GM23248 (cell line): ENCODE data around the gene PELO. TPM values are rescaled to one million over a fixed set of nuclear protein-coding genes. Genes with fewer than 3 reads are reported as not detected.

Experiments
- DNase-seq: peaks from one replicate; pipeline ENCODE4 v3.0.0-alpha.2; 2015
- H2AFZ ChIP-seq: fragments of 200-600 bp; sonication (generic); 2 replicates; pipeline ENCODE4 v1.6.1; 2016; ENCODE audit warnings: antibody characterized with exemption
- H3F3A ChIP-seq: fragments of 200-600 bp; sonication (generic); 2 replicates; pipeline ENCODE4 v1.6.1; 2016; ENCODE audit warnings: mild to moderate bottlenecking, antibody characterized with exemption, mixed run types; ENCODE audit not compliant: insufficient read depth
- H3K27ac ChIP-seq: fragments of 200-600 bp; sonication (generic); 2 replicates; pipeline ENCODE4 v1.5.1; 2016; ENCODE audit warnings: mild to moderate bottlenecking
- H3K27me3 ChIP-seq: fragments of 200-600 bp; sonication (generic); replicated peaks from 2 replicates; pipeline ENCODE4 v1.6.1; 2016; ENCODE audit warnings: mild to moderate bottlenecking; ENCODE audit not compliant: insufficient read depth
- H3K36me3 ChIP-seq: fragments of 200-600 bp; sonication (generic); 2 replicates; pipeline ENCODE4 v1.6.1; 2016; ENCODE audit warnings: low read depth, mild to moderate bottlenecking
- H3K4me1 ChIP-seq: fragments of 200-600 bp; sonication (generic); 2 replicates; pipeline ENCODE4 v1.6.1; 2016; ENCODE audit warnings: mild to moderate bottlenecking; ENCODE audit not compliant: insufficient read depth
- H3K4me2 ChIP-seq: fragments of 200-600 bp; sonication (generic); one replicate; pipeline ENCODE4 v1.6.1; 2016; ENCODE audit warnings: mild to moderate bottlenecking; ENCODE audit not compliant: unreplicated experiment
- H3K4me3 ChIP-seq: fragments of 200-600 bp; sonication (generic); 2 replicates; pipeline ENCODE4 v1.5.1; 2016; ENCODE audit warnings: mild to moderate bottlenecking
- H3K79me2 ChIP-seq: fragments of 200-600 bp; sonication (generic); 2 replicates; pipeline ENCODE4 v1.6.1; 2016; ENCODE audit warnings: mild to moderate bottlenecking; ENCODE audit not compliant: insufficient read depth
- H3K9ac ChIP-seq: fragments of 200-600 bp; sonication (generic); 2 replicates; pipeline ENCODE4 v1.6.1; 2016; ENCODE audit warnings: mild to moderate bottlenecking
- H3K9me2 ChIP-seq: fragments of 200-600 bp; sonication (generic); 2 replicates; pipeline ENCODE4 v1.6.1; 2016; ENCODE audit warnings: mixed run types, mild to moderate bottlenecking, moderate library complexity; ENCODE audit not compliant: insufficient read depth
- H3K9me3 ChIP-seq: fragments of 200-600 bp; sonication (generic); one replicate; pipeline ENCODE4 v1.6.1; 2017; ENCODE audit warnings: low read depth
- H4K20me1 ChIP-seq: fragments of 200-600 bp; sonication (generic); 2 replicates; pipeline ENCODE4 v1.6.0; 2016; ENCODE audit not compliant: insufficient read depth
- EZH2 ChIP-seq: fragments of 200-600 bp; sonication (generic); IDR thresholded peaks from 2 replicates; pipeline ENCODE4 v1.6.1; 2018; ENCODE audit warnings: antibody characterized with exemption, mild to moderate bottlenecking; ENCODE audit not compliant: insufficient read depth, poor library complexity, severe bottlenecking
- EZH2phosphoT487 ChIP-seq: fragments of 200-600 bp; sonication (generic); IDR thresholded peaks from 2 replicates; pipeline ENCODE4 v1.6.1; 2018; ENCODE audit warnings: antibody characterized with exemption, moderate library complexity, mild to moderate bottlenecking, low read depth; ENCODE audit not compliant: insufficient read depth
- WGBS, 2 experiments: methylation state at CpG; one replicate each; pipeline ENCODE4 v1.1.6; 2015 to 2017; ENCODE audit warnings: low lambda C conversion rate in 2 of 2, low coverage in 1 of 2; ENCODE audit errors: missing lambda C conversion rate in 2 of 2; 5-methylcytosine and 5-hydroxymethylcytosine counted together
- in situ Hi-C: fragments of 300-500 bp; cut with MboI; formaldehyde crosslinking; loops from 2 replicates; pipeline ENCODE4 v1.15.0; 2020
- polyA plus RNA-seq: library from polyadenylated mRNA; unstranded; fragments of >200 nt; fragmentation: Nextera tagmentation; extraction: Ambion mirVana; gene quantifications from 2 replicates; pipeline ENCODE4 v1.2.1, GENCODE V29; 2016
- total RNA-seq: library from RNA; depleted of rRNA; stranded (reverse); fragments of >200 nt; shearing (Covaris generic); gene quantifications from 2 replicates; pipeline ENCODE4 v1.2.3, GENCODE V29; 2014

The PELO gene
- total and polyA plus RNA-seq, 2 experiments from 2014 or later = 20.4 to 25.2 TPM

DNA sequence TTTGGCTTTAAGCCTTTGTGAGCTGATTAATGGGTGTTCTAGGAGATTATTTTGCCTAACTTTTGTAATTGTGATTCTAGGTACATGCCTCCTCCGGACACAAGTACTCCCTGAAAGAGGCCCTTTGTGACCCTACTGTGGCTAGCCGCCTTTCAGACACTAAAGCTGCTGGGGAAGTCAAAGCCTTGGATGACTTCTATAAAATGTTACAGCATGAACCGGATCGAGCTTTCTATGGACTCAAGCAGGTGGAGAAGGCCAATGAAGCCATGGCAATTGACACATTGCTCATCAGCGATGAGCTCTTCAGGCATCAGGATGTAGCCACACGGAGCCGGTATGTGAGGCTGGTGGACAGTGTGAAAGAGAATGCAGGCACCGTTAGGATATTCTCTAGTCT, 13.6 kb downstream of the PELO start:
- Histone ChIP-seq H3K9me3 (no peaks in the 10 kb centered on the region), H4K20me1 (no peaks in the 10 kb centered on the region), H3K36me3 (peaks cover 37% of the 10 kb centered on the region), H3K4me3 (peak overlapping the region; percentile 87), H3F3A (peaks cover 40% of the 10 kb centered on the region), H2AFZ (no peak overlapping the region), H3K9me2 (no peaks in the 10 kb centered on the region), H3K9ac (peak overlapping the region; percentile 99), H3K79me2 (peaks cover 87% of the 10 kb centered on the region), H3K27ac (peak overlapping the region; percentile 99), H3K4me1 (peaks cover 30% of the 10 kb centered on the region), H3K4me2 (peak overlapping the region; percentile 97), H3K27me3 (no peaks in the 10 kb centered on the region)
- WGBS, 2 experiments = 61 to 70% methylated on average over 8 of the region's 8 CpGs
- no peak for TF ChIP-seq EZH2phosphoT487
- TF ChIP-seq EZH2 = no peak
- in situ Hi-C loops = no loop called here
- peak; percentile 42 for DNase-seq

DNA sequence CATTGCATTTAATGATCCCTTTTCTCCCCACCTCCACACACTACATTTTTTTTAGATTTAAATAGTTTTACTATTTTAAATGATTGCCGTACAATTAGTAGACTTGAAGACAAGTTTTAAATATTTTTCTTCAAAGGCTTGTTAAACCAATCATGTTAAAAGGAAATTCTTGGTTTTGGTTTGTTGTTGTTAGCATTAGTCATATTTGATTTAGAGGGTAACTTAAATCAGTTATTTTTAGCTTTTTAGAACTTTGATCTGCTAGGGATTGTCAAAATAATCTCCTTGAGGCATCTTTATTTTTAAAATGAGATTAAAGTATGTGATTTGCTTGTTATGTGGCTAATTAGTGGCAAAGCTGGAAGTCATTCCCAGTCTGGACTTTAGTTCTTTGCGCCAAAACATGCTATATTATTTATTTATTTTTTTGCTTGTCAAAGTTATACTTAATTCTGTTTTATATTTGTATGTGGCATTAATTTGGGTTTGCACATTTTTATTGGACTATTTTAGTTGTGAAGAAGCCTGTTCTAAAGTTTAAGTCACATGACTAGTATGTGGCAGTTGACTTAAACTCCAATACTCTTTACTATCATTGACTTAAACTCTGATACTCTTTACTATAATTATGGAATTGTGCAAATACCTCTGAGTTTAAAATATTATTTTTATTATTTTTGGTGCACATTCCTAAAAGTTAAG, 14.7 kb downstream of the PELO start:
- peaks cover 37% of the 10 kb centered on the region for H3K36me3 ChIP-seq

DNA sequence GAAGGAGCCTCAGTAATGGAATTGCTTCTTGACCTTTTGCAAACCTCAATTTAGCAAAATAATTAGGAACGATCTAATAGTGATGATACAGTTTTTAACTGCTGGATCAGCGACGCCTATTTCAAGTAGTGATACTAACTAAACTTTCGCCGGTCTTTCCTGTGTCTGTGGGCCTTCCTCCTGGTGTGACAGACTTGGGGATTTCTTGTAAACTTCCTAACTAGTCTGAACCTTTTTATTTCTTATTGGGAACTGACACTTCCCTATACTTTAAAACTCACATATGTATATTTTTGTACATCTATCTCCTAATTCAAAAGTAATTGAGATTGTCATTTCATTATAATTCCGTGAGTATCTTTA, 15.2 kb downstream of the PELO start:
- H2AFZ ChIP-seq = no peak overlapping the region
- peak overlapping the region; percentile 87 for H3K4me3 ChIP-seq
- no peak for TF ChIP-seq EZH2phosphoT487
- TF ChIP-seq EZH2 = no peak
- DNase-seq = no peak
- H3K4me2 ChIP-seq = peak overlapping the region; percentile 97
- H3K9me3 ChIP-seq = no peaks in the 10 kb centered on the region
- H3K9me2 ChIP-seq = no peaks in the 10 kb centered on the region
- no peak overlapping the region for H3K27ac ChIP-seq
- no peaks in the 10 kb centered on the region for H4K20me1 ChIP-seq
- 83 to 84% methylated on average over 6 of the region's 6 CpGs for WGBS, 2 experiments
- H3K79me2 ChIP-seq = peaks cover 81% of the 10 kb centered on the region
- peaks cover 37% of the 10 kb centered on the region for H3K4me1 ChIP-seq
- peaks cover 37% of the 10 kb centered on the region for H3K36me3 ChIP-seq
- no peaks in the 10 kb centered on the region for H3K27me3 ChIP-seq
- in situ Hi-C loops = no loop called here
- H3F3A ChIP-seq = peaks cover 52% of the 10 kb centered on the region
- no peak overlapping the region for H3K9ac ChIP-seq

More for the DNA sequence above, 14.7 kb downstream of the PELO start:
- Histone ChIP-seq H3F3A (peaks cover 49% of the 10 kb centered on the region), H3K79me2 (peaks cover 86% of the 10 kb centered on the region), H3K4me1 (peaks cover 32% of the 10 kb centered on the region), H3K27ac (peak overlapping the region; percentile 99; the same call in 1 of the 2 replicates), H3K4me2 (peak overlapping the region; percentile 97), H3K9ac (peak overlapping the region; percentile 99), H4K20me1 (no peaks in the 10 kb centered on the region), H3K9me2 (no peaks in the 10 kb centered on the region), H2AFZ (no peak overlapping the region), H3K27me3 (no peaks in the 10 kb centered on the region), H3K9me3 (no peaks in the 10 kb centered on the region), H3K4me3 (peak overlapping the region; percentile 87)
- DNase-seq = no peak
- WGBS, 2 experiments = 67 to 72% methylated on average over 2 of the region's 2 CpGs
- in situ Hi-C loops = no loop called here
- no peak for TF ChIP-seq EZH2phosphoT487
- no peak for TF ChIP-seq EZH2

DNA sequence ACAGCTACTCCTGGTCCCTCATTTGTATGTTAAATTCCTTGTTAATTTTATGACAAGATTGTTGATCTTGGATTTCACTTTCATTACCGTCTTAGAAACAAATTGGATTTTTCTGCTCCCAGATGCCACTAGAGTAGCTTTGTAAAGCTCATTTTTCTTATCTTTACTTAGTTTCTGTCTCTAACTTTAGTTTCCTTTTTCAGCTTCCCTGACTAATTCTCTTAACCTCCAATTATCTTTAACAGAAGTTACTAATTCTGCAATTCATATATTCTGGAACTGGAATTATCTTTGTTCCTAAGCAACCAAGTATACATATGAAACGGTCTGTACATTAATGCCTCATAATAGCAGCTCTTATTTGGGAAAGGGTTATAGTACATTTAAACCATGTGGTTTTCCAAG, 16.7 kb downstream of the PELO start:
- Histone ChIP-seq H3K9ac (no peak overlapping the region), H3K27ac (no peak overlapping the region), H3K4me3 (no peak overlapping the region), H2AFZ (no peak overlapping the region), H3K9me2 (no peaks in the 10 kb centered on the region), H4K20me1 (no peaks in the 10 kb centered on the region), H3K79me2 (peaks cover 77% of the 10 kb centered on the region), H3F3A (peaks cover 50% of the 10 kb centered on the region), H3K27me3 (no peaks in the 10 kb centered on the region), H3K36me3 (peaks cover 37% of the 10 kb centered on the region), H3K9me3 (no peaks in the 10 kb centered on the region), H3K4me2 (peak overlapping the region; percentile 7), H3K4me1 (peaks cover 43% of the 10 kb centered on the region)
- in situ Hi-C loops = no loop called here
- 96 to 97% methylated on average over 2 of the region's 2 CpGs for WGBS, 2 experiments
- DNase-seq = no peak
- TF ChIP-seq EZH2phosphoT487 (no peak), EZH2 (no peak)

DNA sequence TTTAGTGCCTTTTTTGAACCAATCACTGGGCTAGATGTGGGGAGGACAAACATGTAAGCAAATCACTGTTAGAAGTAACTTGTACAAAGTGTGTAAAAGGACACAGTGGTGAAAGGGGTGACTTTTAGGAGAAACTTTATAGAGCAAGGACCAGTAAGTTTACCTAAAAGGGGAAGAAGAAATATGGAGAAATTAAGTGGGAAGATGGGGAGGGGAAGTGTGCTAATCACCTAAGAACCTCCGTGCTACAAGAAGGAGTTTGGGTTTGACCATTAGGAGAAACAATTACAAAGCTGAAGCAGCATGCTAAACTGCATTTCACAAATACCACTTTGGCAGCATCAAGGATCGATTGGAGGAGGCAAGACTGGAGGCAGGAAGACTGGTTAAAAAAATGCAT, 17.3 kb downstream of the PELO start:
- Histone ChIP-seq H3K27ac (no peak overlapping the region), H3K4me3 (no peak overlapping the region), H3K9me3 (no peaks in the 10 kb centered on the region), H3K36me3 (peaks cover 37% of the 10 kb centered on the region), H2AFZ (no peak overlapping the region), H3K9me2 (no peaks in the 10 kb centered on the region), H4K20me1 (no peaks in the 10 kb centered on the region), H3K4me1 (peaks cover 49% of the 10 kb centered on the region), H3K9ac (no peak overlapping the region), H3K4me2 (no peak overlapping the region), H3K27me3 (no peaks in the 10 kb centered on the region), H3F3A (peaks cover 52% of the 10 kb centered on the region), H3K79me2 (peaks cover 77% of the 10 kb centered on the region)
- in situ Hi-C loops = no loop called here
- DNase-seq = no peak
- WGBS, 2 experiments = 97 to 99% methylated on average over 2 of the region's 2 CpGs
- no peak for TF ChIP-seq EZH2phosphoT487
- TF ChIP-seq EZH2 = no peak
